GM12892 (cell line): Measurements from ENCODE around the gene FOXA3.

Source experiments
- POLR2A ChIP-seq: IDR thresholded peaks from 2 replicates; pipeline ENCODE4 v1.6.1; 2011; ENCODE audit warnings: low read depth, low read length, control low read depth
- POLR2AphosphoS5 ChIP-seq: IDR thresholded peaks from 2 replicates; pipeline ENCODE4 v1.6.1; 2011; ENCODE audit warnings: low read depth, low read length, control low read depth
- TAF1 ChIP-seq: IDR thresholded peaks from 2 replicates; pipeline ENCODE4 v1.6.1; 2011; ENCODE audit warnings: low read depth, mild to moderate bottlenecking, control low read depth, low read length, borderline replicate concordance

DNA sequence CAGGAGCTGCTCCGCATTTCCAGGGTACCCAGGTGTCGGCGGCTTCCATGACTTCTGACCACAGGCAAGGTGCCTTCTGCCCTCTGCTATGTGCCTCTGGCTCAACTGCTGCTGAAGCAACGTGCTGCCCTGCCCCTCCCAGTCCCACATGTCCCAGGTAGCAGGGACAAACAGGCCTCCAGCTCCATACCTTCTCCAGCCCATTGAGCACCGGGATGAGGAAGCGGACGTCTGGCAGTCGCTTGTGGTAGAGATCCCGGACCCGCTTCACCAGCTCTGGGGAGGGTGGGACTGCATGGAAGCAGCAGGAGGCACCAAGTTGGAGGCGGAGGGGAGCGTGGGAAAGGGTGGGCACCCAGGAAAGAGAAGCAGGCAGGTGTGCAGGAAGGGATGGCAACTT is 40.9 kb upstream of the FOXA3 start:
- no peak for TF ChIP-seq POLR2A
- no peak for TF ChIP-seq POLR2AphosphoS5
- no peak for TF ChIP-seq TAF1
